Measurements from ENCODE around the gene OBSCN. TPM values are rescaled to one million over a fixed set of nuclear protein-coding genes. Genes with fewer than 3 reads are reported as not detected.

The OBSCN gene
- total RNA-seq, 1 experiment from 2014 or later: 29.1 TPM

GRCh38 chr1:228236744-228237143 is 28.9 kb downstream of the OBSCN start:
- Histone ChIP-seq H4K20me1 (ENCODE audit: low read length) (no peaks in the 10 kb centered on the region), H3K9me2 (replicated peaks; ENCODE audit: low read length) (no peaks in the 10 kb centered on the region), H3K27ac (ENCODE audit: low read length) (no peak overlapping the region), H3K4me2 (ENCODE audit: low read length) (no peak overlapping the region), H3K4me1 (ENCODE audit: insufficient read depth, low read length) (no peaks in the 10 kb centered on the region), H3K9me3 (ENCODE audit: low read length) (0 out of 2 replicates have a peak, but pooled peaks cover 8% of the 10 kb centered on the region), H3K9ac (ENCODE audit: low read length) (no peak overlapping the region), H2AFZ (ENCODE audit: low read length) (no peak overlapping the region), H3K27me3 (ENCODE audit: low read length) (no peaks in the 10 kb centered on the region), H3K4me3 (ENCODE audit: low read length) (no peak overlapping the region), H3K79me2 (ENCODE audit: low read length) (no peaks in the 10 kb centered on the region), H3F3A (ENCODE audit: low read length, unreplicated experiment) (no peaks in the 10 kb centered on the region), H3K36me3 (ENCODE audit: low read depth, low read length) (peaks cover 34% of the 10 kb centered on the region)
- POLR2A ChIA-PET (ENCODE audit: unreplicated experiment): interaction anchor here (0.6 kb wide), 1 partner anchor 39 kb away, joined by 3 read pairs; no protein-coding TSS in a partner anchor
- ATAC-seq: peak; percentile 97
- no peak for TF ChIP-seq EZH2 (IDR thresholded peaks at IDR 0.05; ENCODE audit: low read length, unreplicated experiment)
- peak; percentile 92 for TF ChIP-seq CTCF (conservative IDR thresholded peaks at IDR 0.05; ENCODE audit: low read depth, low read length)
- TF ChIP-seq EZH2phosphoT487 (IDR thresholded peaks at IDR 0.05; ENCODE audit: borderline replicate concordance, low read length): no peak
- intact Hi-C loops (cut with micrococcal nuclease): no loop called here
- no TSS peak for BruUV-seq (replicated peaks)
- CTCF ChIA-PET: interaction anchor here (0.6 kb wide), 2 partner anchors 23 to 45 kb away, joined by 3 to 5 read pairs; no protein-coding TSS in a partner anchor
- DNase-seq: peak; percentile 85

- ChIA-PET POLR2A (ENCODE audit: unreplicated experiment) (no interaction called here), CTCF (no interaction called here)
- Histone ChIP-seq H2AFZ (ENCODE audit: low read length) (no peak overlapping the region), H3K4me3 (ENCODE audit: low read length) (no peak overlapping the region), H3K79me2 (ENCODE audit: low read length) (no peaks in the 10 kb centered on the region), H3K9me3 (ENCODE audit: low read length) (0 out of 2 replicates have a peak, but pooled peaks cover 20% of the 10 kb centered on the region), H3K4me1 (ENCODE audit: insufficient read depth, low read length) (no peaks in the 10 kb centered on the region), H3F3A (ENCODE audit: low read length, unreplicated experiment) (no peaks in the 10 kb centered on the region), H4K20me1 (ENCODE audit: low read length) (no peaks in the 10 kb centered on the region), H3K27me3 (ENCODE audit: low read length) (no peaks in the 10 kb centered on the region), H3K27ac (ENCODE audit: low read length) (no peak overlapping the region), H3K9ac (ENCODE audit: low read length) (no peak overlapping the region), H3K9me2 (replicated peaks; ENCODE audit: low read length) (no peaks in the 10 kb centered on the region), H3K4me2 (ENCODE audit: low read length) (no peak overlapping the region), H3K36me3 (ENCODE audit: low read depth, low read length) (peaks cover 41% of the 10 kb centered on the region)
- no TSS peak for BruUV-seq (replicated peaks)
- DNase-seq: peak; percentile 23
- intact Hi-C loops (cut with micrococcal nuclease): no loop called here
- ATAC-seq: no peak
- TF ChIP-seq EZH2 (IDR thresholded peaks at IDR 0.05; ENCODE audit: low read length, unreplicated experiment) (no peak), EZH2phosphoT487 (IDR thresholded peaks at IDR 0.05; ENCODE audit: borderline replicate concordance, low read length) (no peak), CTCF (conservative IDR thresholded peaks at IDR 0.05; ENCODE audit: low read depth, low read length) (0 out of 2 replicates have a peak, but pooled peaks have one; percentile 29)
These were observed 30.2 kb downstream of the OBSCN start for GRCh38 chr1:228238007-228238406.

GRCh38 chr1:228238461-228238860 is 30.6 kb downstream of the OBSCN start:
- Histone ChIP-seq H3K4me3 (ENCODE audit: low read length) (no peak overlapping the region), H3K4me1 (ENCODE audit: insufficient read depth, low read length) (no peaks in the 10 kb centered on the region), H3K36me3 (ENCODE audit: low read depth, low read length) (peaks cover 45% of the 10 kb centered on the region), H3K4me2 (ENCODE audit: low read length) (no peak overlapping the region), H3K9me3 (ENCODE audit: low read length) (peaks cover 24% of the 10 kb centered on the region), H4K20me1 (ENCODE audit: low read length) (no peaks in the 10 kb centered on the region), H3F3A (ENCODE audit: low read length, unreplicated experiment) (no peaks in the 10 kb centered on the region), H2AFZ (ENCODE audit: low read length) (no peak overlapping the region), H3K27me3 (ENCODE audit: low read length) (no peaks in the 10 kb centered on the region), H3K27ac (ENCODE audit: low read length) (no peak overlapping the region), H3K79me2 (ENCODE audit: low read length) (no peaks in the 10 kb centered on the region), H3K9ac (ENCODE audit: low read length) (no peak overlapping the region), H3K9me2 (replicated peaks; ENCODE audit: low read length) (no peaks in the 10 kb centered on the region)
- CTCF ChIA-PET: no interaction called here
- ATAC-seq (no peak), DNase-seq (no peak)
- BruUV-seq (replicated peaks): no TSS peak
- POLR2A ChIA-PET (ENCODE audit: unreplicated experiment): no interaction called here
- TF ChIP-seq EZH2phosphoT487 (IDR thresholded peaks at IDR 0.05; ENCODE audit: borderline replicate concordance, low read length) (no peak), EZH2 (IDR thresholded peaks at IDR 0.05; ENCODE audit: low read length, unreplicated experiment) (no peak), CTCF (conservative IDR thresholded peaks at IDR 0.05; ENCODE audit: low read depth, low read length) (no peak)
- intact Hi-C loops (cut with micrococcal nuclease): no loop called here

All from PC-3 (cell line).